ENCODE data around the gene MYADML2. TPM values are rescaled to one million over a fixed set of nuclear protein-coding genes. Genes with fewer than 3 reads are reported as not detected.

MYADML2 gene
- total and polyA plus RNA-seq, 10 of the 15 experiments (the other 5 are each of a cell fraction or from before 2014, with no cell fraction given) = not detected

DNA sequence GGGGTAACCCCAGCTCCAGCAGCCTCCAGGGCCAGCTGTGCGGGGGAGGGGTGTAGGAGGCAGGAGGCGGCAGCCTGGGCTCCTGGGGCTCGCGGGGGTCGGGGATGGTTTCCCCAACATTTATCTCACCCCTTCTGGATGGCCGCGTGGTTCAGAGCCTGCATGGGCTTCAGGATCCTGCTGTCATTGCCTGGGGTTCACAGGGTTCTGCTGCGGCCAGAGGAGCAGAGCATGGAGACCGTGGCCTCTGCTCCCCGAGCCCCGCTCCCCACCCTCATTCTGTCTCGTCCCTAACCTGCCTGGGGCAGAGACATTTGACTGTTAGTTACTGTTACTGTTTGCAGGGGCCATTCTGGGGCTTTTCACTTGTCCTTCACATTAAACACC lies 4.9 kb downstream of the MYADML2 start:
- Histone ChIP-seq H3K79me2 (ENCODE audit: control insufficient read depth, insufficient read depth, low read length) (no peaks in the 10 kb centered on the region), H2AFZ (ENCODE audit: control insufficient read depth, low read depth, low read length) (no peak overlapping the region), H3K9ac (ENCODE audit: control insufficient read depth, insufficient read depth, low read length) (no peak overlapping the region), H3K27ac (ENCODE audit: control insufficient read depth, insufficient read depth) (no peak overlapping the region), H3K9me3 (replicated peaks; ENCODE audit: control insufficient read depth, insufficient read depth, low read length) (no peaks in the 10 kb centered on the region), H3K36me3 (ENCODE audit: control insufficient read depth in 2 of 2, insufficient read depth in 2 of 2, low read length in 1 of 2) (no peaks in the 10 kb centered on the region), H3K4me2 (ENCODE audit: control insufficient read depth, insufficient read depth) (no peak overlapping the region), H3K4me3 (no peak overlapping the region), H4K20me1 (ENCODE audit: control insufficient read depth, insufficient read depth) (no peaks in the 10 kb centered on the region), H3K27me3 (replicated peaks in 1 of 2; ENCODE audit: control insufficient read depth in 2 of 2, insufficient read depth in 2 of 2, low read length in 1 of 2) (no peaks in the 10 kb centered on the region), H3K4me1 (ENCODE audit: control insufficient read depth, insufficient read depth, low read length) (no peaks in the 10 kb centered on the region)
- ChIA-PET CTCF (interaction anchor here (0.7 kb wide), 1 partner anchor 85 kb away, joined by 7 read pairs; no protein-coding TSS in a partner anchor), SMC1A (ENCODE audit: uncharacterized antibody, unreplicated experiment) (no interaction called here), RAD21 (ENCODE audit: unreplicated experiment) (no interaction called here), POLR2A (no interaction called here)
- DNase-seq (ENCODE audit: low read depth, low spot score) = no peak
- intact Hi-C loops (cut with micrococcal nuclease; ENCODE audit: unreplicated experiment) (no loop called here), in situ Hi-C loops (cut with MboI) (no loop called here)
- TF ChIP-seq CHD1 (IDR thresholded peaks at IDR 0.05; ENCODE audit: low read depth, low read length) (no peak), POU2F2 (IDR thresholded peaks at IDR 0.05; ENCODE audit: borderline replicate concordance, low read depth, low read length) (no peak)
- TF ChIP-seq, protein P1, sequence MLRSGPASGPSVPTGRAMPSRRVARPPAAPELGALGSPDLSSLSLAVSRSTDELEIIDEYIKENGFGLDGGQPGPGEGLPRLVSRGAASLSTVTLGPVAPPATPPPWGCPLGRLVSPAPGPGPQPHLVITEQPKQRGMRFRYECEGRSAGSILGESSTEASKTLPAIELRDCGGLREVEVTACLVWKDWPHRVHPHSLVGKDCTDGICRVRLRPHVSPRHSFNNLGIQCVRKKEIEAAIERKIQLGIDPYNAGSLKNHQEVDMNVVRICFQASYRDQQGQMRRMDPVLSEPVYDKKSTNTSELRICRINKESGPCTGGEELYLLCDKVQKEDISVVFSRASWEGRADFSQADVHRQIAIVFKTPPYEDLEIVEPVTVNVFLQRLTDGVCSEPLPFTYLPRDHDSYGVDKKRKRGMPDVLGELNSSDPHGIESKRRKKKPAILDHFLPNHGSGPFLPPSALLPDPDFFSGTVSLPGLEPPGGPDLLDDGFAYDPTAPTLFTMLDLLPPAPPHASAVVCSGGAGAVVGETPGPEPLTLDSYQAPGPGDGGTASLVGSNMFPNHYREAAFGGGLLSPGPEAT (IDR thresholded peaks at IDR 0.05; ENCODE audit: low read depth) = no peak
- WGBS (ENCODE audit: insufficient coverage, insufficient replicate concordance, low lambda C conversion rate, missing lambda C conversion rate) = 53% methylated on average over 8 of the region's 12 CpGs
- no peak for FAIRE-seq
- ATAC-seq = no peak
- no TSS peak for BruUV-seq (replicated peaks)

DNA sequence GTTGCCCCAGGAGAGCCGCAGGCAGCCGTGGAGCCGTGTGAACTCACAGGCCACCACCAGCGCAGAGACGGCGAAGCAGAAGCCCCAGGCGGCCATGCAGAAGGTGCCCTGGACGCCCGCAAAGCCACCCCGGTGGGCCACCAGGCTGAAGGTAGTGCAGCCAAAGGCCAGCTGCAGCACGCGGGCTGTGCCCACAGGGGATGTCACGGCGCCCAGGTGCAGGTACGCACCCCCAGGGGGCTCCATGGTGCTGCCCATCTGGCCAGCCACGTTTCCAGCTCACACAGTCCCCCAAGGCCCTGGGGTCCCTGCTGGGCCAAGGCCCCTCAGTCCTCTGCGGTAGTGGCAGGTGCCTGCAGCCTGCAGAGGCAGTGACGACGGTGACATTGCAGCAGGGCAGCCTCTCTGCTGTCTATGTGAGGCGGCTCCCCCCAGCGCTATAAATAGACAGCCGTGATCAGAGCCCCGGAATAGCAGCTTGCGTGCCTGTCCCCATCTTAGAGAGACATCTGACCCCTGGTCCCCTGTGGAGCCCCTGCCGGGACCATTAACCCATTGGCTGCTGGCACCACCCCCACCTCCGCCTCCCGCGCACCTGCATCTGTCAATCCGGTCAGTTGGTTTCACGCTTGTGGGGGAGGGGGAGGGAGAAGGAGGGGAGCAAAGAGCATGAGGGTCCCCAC lies 5.4 kb downstream of the MYADML2 start:
- no peaks in the 10 kb centered on the region for H4K20me1 ChIP-seq (ENCODE audit: control insufficient read depth, insufficient read depth)
- H3K27ac ChIP-seq (ENCODE audit: control insufficient read depth, insufficient read depth) = no peak overlapping the region
- no peaks in the 10 kb centered on the region for H3K4me1 ChIP-seq (ENCODE audit: control insufficient read depth, insufficient read depth, low read length)
- 33% methylated on average over 30 of the region's 30 CpGs for WGBS (ENCODE audit: insufficient coverage, insufficient replicate concordance, low lambda C conversion rate, missing lambda C conversion rate)
- in situ Hi-C loops (cut with MboI) (no loop called here), intact Hi-C loops (cut with micrococcal nuclease; ENCODE audit: unreplicated experiment) (no loop called here)
- BruUV-seq (replicated peaks) = no TSS peak
- ATAC-seq = no peak
- no peak overlapping the region for H3K4me3 ChIP-seq
- no peak overlapping the region for H3K4me2 ChIP-seq (ENCODE audit: control insufficient read depth, insufficient read depth)
- ChIA-PET SMC1A (ENCODE audit: uncharacterized antibody, unreplicated experiment) (no interaction called here), POLR2A (no interaction called here), CTCF (no interaction called here), RAD21 (ENCODE audit: unreplicated experiment) (no interaction called here)
- no peak for DNase-seq (ENCODE audit: low read depth, low spot score)
- TF ChIP-seq MEF2B (IDR thresholded peaks at IDR 0.05; ENCODE audit: partially characterized antibody, poor library complexity, severe bottlenecking) (peak; percentile 47), ZNF24 (IDR thresholded peaks at IDR 0.05) (no peak)
- H3K9ac ChIP-seq (ENCODE audit: control insufficient read depth, insufficient read depth, low read length) = no peak overlapping the region
- peaks cover 5% of the 10 kb centered on the region for H3K79me2 ChIP-seq (ENCODE audit: control insufficient read depth, insufficient read depth, low read length)
- no peak for FAIRE-seq
- no peaks in the 10 kb centered on the region for H3K36me3 ChIP-seq (ENCODE audit: control insufficient read depth in 2 of 2, insufficient read depth in 2 of 2, low read length in 1 of 2)
- no peaks in the 10 kb centered on the region for H3K27me3 ChIP-seq (replicated peaks in 1 of 2; ENCODE audit: control insufficient read depth in 2 of 2, insufficient read depth in 2 of 2, low read length in 1 of 2)
- no peaks in the 10 kb centered on the region for H3K9me3 ChIP-seq (replicated peaks; ENCODE audit: control insufficient read depth, insufficient read depth, low read length)
- H2AFZ ChIP-seq (ENCODE audit: control insufficient read depth, low read depth, low read length) = no peak overlapping the region

All from GM12878 (cell line).